Right lung (tissue), 5 donors: ENCODE results near the gene OGFOD3. TPM values are rescaled to one million over a fixed set of nuclear protein-coding genes. Genes with fewer than 3 reads are reported as not detected.
"Not testable (repeated sequence)": the region's sequence is repeated elsewhere in the genome, so short reads cannot be mapped to it uniquely, and the experiment has no call there.

ENCODE experiments used
- DNase-seq, 2 donors: peaks; one replicate each; pipeline ENCODE4 v3.0.0-alpha.2; 2013
- polyA plus RNA-seq, 5 donors: library from polyadenylated mRNA; unstranded; fragments of 120-200 nt; gene quantifications; one replicate each; pipeline versions ENCODE4 v1.2.1 to v1.2.3, GENCODE V29; 2013; ENCODE audit warnings: inconsistent platforms in 1 of 5, low replicate concordance in 1 of 5; ENCODE audit not compliant: insufficient read length in 5 of 5, insufficient read depth in 1 of 5

OGFOD3 gene
- polyA plus RNA-seq, 5 donors = 18.5 to 35.4 (median 26.2) TPM

GRCh38 chr17:82376042-82376730, 42.2 kb downstream of the OGFOD3 start:
- no peak for DNase-seq

- DNase-seq = no peak
These were observed 42.9 kb downstream of the OGFOD3 start for GRCh38 chr17:82375359-82376041.

- no peak for DNase-seq
These were observed 43.6 kb downstream of the OGFOD3 start for GRCh38 chr17:82374626-82375331.

DNA sequence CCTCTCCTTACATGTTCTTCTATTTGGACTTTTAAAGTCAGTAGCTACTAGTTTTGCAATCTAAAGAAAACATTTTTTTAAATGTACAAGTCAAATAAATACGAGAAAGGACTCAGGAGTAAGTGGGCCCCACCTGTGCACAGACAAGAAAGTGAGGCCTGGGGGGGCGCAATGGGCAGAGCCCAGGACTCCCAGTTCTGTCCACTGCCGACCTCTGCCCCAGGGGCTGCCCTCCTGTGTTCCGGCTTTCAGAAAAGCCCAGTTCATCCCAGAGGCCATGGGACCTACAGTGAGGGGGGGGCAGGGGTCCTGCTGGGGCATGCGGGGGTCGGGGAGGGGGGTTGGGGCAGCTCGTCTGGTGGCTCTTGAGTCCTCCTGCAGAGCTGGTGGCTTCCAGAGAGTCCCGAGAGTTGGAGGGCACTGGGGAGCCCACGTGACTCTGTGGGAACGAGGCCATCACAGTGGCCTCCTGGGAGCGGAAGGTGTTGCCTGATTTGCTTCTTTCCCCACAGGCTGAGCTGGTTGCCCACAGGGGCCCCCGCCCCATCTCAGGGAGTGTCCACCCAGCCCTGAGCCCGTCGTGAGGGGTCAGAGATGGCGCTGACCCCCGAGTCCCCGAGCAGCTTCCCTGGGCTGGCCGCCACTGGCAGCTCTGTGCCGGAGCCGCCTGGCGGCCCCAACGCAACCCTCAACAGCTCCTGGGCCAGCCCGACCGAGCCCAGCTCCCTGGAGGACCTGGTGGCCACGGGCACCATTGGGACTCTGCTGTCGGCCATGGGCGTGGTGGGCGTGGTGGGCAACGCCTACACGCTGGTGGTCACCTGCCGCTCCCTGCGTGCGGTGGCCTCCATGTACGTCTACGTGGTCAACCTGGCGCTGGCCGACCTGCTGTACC, 44.4 kb downstream of the OGFOD3 start:
- no peak for DNase-seq

GRCh38 chr17:82373072-82373452, 45.3 kb downstream of the OGFOD3 start:
- not testable (repeated sequence) for DNase-seq

- DNase-seq = no peak
These were observed 45.9 kb downstream of the OGFOD3 start for GRCh38 chr17:82372249-82373071.

DNA sequence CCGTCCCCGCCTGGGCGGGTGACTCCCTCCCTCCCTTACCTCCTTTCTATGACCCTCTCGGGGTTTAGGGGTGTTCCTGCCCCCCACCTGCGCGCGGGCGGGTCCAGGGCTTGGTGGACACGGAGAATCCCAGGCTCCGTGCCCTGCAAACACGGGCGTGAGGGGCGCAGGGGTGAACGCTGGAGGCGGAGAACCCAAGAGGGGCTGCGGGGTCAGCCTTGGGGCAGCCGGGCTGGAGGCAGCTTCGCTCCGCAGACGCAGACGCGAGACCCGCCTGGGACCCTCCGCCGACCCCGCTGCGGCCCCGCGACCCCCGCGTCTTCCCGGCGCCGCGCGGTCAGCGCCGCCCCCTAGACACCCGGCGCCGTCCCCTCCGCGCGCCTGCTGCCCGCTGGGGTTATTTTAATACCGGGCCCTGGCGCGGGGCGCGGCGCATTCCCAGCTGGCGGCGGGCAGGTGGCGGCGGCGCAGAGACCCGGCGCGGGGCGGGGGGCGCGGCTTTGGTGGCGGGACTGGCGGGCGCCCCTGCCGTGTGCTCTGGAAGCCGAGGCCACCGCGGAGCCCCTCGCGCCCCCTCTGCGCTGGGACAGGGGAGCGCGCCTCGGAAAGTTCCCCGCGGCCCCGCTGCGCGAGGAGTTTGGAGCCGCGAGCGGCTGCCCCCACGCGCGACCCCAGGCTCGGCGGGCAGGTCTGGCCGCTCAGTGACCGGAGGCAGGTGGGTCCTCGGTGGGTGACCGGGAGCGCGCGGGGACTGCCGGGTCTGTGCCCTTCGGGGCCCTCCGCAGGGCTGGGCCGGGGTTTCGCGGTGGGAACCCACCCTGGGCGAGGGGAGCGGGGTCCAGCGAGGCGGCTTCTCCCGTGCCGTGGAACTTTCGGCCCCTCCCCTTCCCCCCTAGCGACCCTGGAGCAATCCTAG, 46.8 kb downstream of the OGFOD3 start, which contains the start of gene UTS2R:
TSS of gene UTS2R (plus strand) at position 433 of the 916 bp plus-strand sequence. CDS start 2,560 bp downstream, outside the sequence.
- DNase-seq = no peak

GRCh38 chr17:82370471-82371332, 47.7 kb downstream of the OGFOD3 start:
- DNase-seq = no peak

- DNase-seq = no peak
These were observed 49.2 kb downstream of the OGFOD3 start for GRCh38 chr17:82369211-82369610.

DNA sequence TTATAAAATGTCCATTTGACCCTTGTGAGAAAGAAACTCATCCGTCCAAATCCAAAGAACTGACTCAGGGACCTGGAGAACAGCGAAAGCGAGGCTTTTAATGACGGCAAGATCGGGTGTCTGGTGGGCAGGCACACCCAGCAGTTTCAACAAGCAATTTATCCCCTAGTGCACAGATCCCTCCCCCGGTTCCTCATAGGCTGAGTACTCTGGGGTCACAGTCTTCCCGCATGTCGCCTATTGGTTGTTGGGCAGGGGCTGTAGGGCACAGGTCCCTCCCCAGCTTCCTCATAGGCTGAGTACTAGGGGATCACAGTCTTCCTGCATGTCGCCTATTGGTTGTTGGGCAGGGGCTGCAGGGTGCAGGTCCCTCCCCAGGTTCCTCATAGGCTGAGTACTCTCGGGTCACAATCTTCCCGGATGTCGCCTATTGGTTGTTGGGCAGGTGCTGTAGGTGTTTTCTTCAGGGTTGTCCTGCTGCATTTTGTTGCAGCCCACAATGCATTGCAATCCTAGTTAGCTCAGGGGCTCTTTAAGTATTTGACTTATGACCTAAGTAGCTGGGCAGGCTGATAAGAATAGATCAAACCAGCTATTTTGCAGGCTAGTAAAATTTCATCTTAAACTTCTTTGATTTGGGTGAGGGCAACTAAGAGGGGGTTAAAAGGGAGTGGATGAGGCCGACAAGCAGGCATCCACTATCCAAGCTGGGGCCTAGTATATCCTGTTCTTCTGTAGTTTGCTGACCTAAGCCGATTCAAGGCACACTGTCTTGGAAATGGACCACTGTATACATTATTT, 50.5 kb downstream of the OGFOD3 start:
- DNase-seq = no peak

DNA sequence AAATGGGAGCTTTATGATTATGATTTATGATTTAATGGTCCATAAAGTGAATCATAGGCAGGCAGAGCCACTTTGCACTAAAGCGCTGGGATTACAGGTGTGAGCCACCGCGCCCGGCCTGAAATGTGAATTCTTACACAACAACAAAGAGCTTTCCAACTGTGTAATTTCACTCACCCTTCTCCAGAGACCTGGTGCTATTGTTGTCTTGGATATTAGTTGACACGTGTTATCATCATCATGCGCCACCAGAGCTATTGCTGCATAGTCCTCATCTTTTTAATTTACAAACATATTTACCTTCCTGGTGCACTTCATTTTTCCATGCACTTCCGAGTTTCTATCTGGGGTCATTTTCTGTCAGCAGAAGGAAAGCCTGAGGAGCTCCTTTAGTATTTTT, 51.6 kb downstream of the OGFOD3 start:
- no peak for DNase-seq

DNA sequence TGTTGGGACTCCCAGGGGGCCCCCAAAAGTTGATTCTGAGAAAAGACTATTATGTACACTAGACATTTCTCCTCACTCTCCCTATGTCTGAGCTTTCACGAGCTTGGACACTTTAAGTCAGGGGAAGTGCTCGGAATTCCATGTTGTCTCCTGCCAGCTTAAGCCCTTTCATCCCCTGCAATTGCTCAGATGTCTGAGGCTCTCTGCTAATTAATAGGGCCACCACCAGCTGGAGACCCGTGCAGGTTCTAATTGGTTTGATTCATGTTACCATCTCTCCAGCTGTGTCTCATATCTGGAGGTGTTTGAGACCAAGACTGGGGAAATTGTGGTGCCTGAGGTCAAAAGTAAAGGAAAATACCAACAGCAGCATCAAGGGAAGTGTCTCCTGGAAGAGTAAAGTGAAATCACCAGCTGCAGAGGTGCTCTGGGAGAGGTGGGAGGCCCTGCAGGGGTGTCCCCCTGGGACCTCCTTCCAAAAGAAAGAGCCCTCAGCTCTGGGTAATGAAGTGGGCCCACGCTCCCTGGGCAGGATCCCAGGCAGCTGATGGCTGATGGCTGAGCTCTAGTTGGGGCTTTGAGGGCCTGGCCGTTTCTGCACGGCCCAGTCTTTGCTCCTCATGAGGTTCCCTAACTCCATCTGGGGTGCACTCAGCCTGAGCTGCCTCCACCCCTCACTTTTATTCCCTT, 52.6 kb downstream of the OGFOD3 start:
- no peak for DNase-seq

- DNase-seq = no peak
These were observed 56.3 kb downstream of the OGFOD3 start for GRCh38 chr17:82361885-82362633.

- DNase-seq = not testable (repeated sequence)
These were observed 58.8 kb downstream of the OGFOD3 start for GRCh38 chr17:82359451-82360074.

GRCh38 chr17:82358465-82359350, 59.7 kb downstream of the OGFOD3 start, which contains the start of gene TEX19:
TSS of gene TEX19 (plus strand) at chr17:82359247. CDS start at chr17:82362151, 2,904 bp downstream.
- DNase-seq = no peak
